Measurements from ENCODE around the gene TMC5.

Gene TMC5

DNA sequence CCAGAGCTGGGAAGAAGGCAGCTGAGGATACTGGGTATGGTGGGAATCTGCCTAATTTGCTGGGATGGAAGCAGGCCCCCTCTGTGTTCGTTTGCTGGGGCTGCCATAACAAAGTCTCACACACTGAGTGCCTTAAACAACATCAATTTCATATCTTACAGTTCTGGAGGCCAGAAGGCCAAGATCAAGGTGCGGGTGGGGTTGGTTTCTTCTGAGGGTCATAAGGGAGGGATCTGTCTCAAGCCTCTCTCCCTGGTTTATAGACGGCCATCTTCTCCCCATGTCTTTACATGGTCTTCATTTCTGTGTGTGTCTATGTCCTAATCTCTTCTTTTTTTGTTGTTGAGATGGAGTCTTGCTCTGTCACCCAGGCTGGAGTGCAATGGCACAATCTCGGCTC lies 68.4 kb downstream of the TMC5 start:
- Histone ChIP-seq H3K4me1 (ENCODE audit: insufficient read depth, low read length) (peaks cover 14% of the 10 kb centered on the region), H3K9ac (ENCODE audit: low read depth, low read length) (no peak overlapping the region), H3K27ac (ENCODE audit: low read depth, low read length) (no peak overlapping the region), H3K27me3 (ENCODE audit: insufficient read depth, low read length) (no peaks in the 10 kb centered on the region), H3K4me3 (ENCODE audit: low read length) (no peak overlapping the region), H3K9me3 (ENCODE audit: insufficient read depth, low read depth, low read length) (0 out of 2 replicates have a peak, but pooled peaks cover 3% of the 10 kb centered on the region), H3K36me3 (ENCODE audit: insufficient read depth, low read length) (no peaks in the 10 kb centered on the region)
- whole genome bisulfite sequencing, result 89% methylated on average over 3 of the region's 4 CpGs

- Histone ChIP-seq H3K9ac (ENCODE audit: low read depth, low read length) (no peak overlapping the region), H3K4me3 (ENCODE audit: low read length) (no peak overlapping the region), H3K27me3 (ENCODE audit: insufficient read depth, low read length) (no peaks in the 10 kb centered on the region), H3K27ac (ENCODE audit: low read depth, low read length) (no peak overlapping the region), H3K36me3 (ENCODE audit: insufficient read depth, low read length) (no peaks in the 10 kb centered on the region), H3K4me1 (ENCODE audit: insufficient read depth, low read length) (peaks cover 14% of the 10 kb centered on the region), H3K9me3 (ENCODE audit: insufficient read depth, low read depth, low read length) (0 out of 2 replicates have a peak, but pooled peaks cover 3% of the 10 kb centered on the region)
- WGBS, result 91% methylated on average over 10 of the region's 10 CpGs
These were observed 69.2 kb downstream of the TMC5 start for GRCh38 chr16:19486750-19487325.

DNA sequence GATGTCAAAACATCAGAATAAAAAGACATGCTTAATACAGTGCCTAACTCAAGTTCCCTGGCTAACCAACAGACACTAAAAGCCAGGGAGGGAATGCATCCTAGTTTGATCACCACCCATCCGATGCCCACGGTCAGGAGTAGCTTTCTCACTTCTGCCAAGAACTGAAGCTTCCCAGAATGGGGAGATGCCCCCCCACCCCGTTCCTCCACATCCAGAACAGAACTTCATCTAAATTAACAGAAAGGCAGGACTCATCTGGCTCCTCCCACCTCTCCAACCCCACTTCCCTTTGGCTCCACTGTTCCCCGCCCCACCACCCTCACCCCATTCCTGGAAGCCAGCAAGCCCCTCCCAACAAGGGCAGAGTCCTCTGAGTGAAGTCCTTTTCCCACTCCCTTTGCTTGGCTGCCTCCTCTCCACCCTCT lies 70.5 kb downstream of the TMC5 start:
- no peak overlapping the region for H3K4me3 ChIP-seq (ENCODE audit: low read length)
- H3K27ac ChIP-seq (ENCODE audit: low read depth, low read length), result peak overlapping the region; percentile 73
- H3K27me3 ChIP-seq (ENCODE audit: insufficient read depth, low read length), result no peaks in the 10 kb centered on the region
- H3K36me3 ChIP-seq (ENCODE audit: insufficient read depth, low read length), result no peaks in the 10 kb centered on the region
- H3K4me1 ChIP-seq (ENCODE audit: insufficient read depth, low read length), result peaks cover 14% of the 10 kb centered on the region
- H3K9me3 ChIP-seq (ENCODE audit: insufficient read depth, low read depth, low read length), result 0 out of 2 replicates have a peak, but pooled peaks cover 3% of the 10 kb centered on the region
- no peak overlapping the region for H3K9ac ChIP-seq (ENCODE audit: low read depth, low read length)
- WGBS, result 33% methylated on average over 4 of the region's 4 CpGs

- WGBS, result 92% methylated on average over 1 of the region's 1 CpG
- Histone ChIP-seq H3K27me3 (ENCODE audit: insufficient read depth, low read length) (no peaks in the 10 kb centered on the region), H3K4me1 (ENCODE audit: insufficient read depth, low read length) (peaks cover 14% of the 10 kb centered on the region), H3K9ac (ENCODE audit: low read depth, low read length) (no peak overlapping the region), H3K27ac (ENCODE audit: low read depth, low read length) (no peak overlapping the region), H3K9me3 (ENCODE audit: insufficient read depth, low read depth, low read length) (0 out of 2 replicates have a peak, but pooled peaks cover 3% of the 10 kb centered on the region), H3K36me3 (ENCODE audit: insufficient read depth, low read length) (no peaks in the 10 kb centered on the region), H3K4me3 (ENCODE audit: low read length) (no peak overlapping the region)
These were observed 72.9 kb downstream of the TMC5 start for GRCh38 chr16:19490619-19491018.

- 75% methylated on average over 5 of the region's 5 CpGs for WGBS
- Histone ChIP-seq H3K36me3 (ENCODE audit: insufficient read depth, low read length) (peaks cover 19% of the 10 kb centered on the region), H3K27ac (ENCODE audit: low read depth, low read length) (no peak overlapping the region), H3K9ac (ENCODE audit: low read depth, low read length) (no peak overlapping the region), H3K9me3 (ENCODE audit: insufficient read depth, low read depth, low read length) (no peaks in the 10 kb centered on the region), H3K4me3 (ENCODE audit: low read length) (no peak overlapping the region), H3K4me1 (ENCODE audit: insufficient read depth, low read length) (no peaks in the 10 kb centered on the region), H3K27me3 (ENCODE audit: insufficient read depth, low read length) (no peaks in the 10 kb centered on the region)
These were observed 79.5 kb downstream of the TMC5 start for GRCh38 chr16:19497176-19497575.

GRCh38 chr16:19499006-19499405 lies 81.3 kb downstream of the TMC5 start:
- no peaks in the 10 kb centered on the region for H3K9me3 ChIP-seq (ENCODE audit: insufficient read depth, low read depth, low read length)
- H3K4me1 ChIP-seq (ENCODE audit: insufficient read depth, low read length), result no peaks in the 10 kb centered on the region
- WGBS, result 93% methylated on average over 4 of the region's 5 CpGs
- peaks cover 37% of the 10 kb centered on the region for H3K36me3 ChIP-seq (ENCODE audit: insufficient read depth, low read length)
- H3K27me3 ChIP-seq (ENCODE audit: insufficient read depth, low read length), result no peaks in the 10 kb centered on the region
- H3K27ac ChIP-seq (ENCODE audit: low read depth, low read length), result no peak overlapping the region
- H3K4me3 ChIP-seq (ENCODE audit: low read length), result no peak overlapping the region
- H3K9ac ChIP-seq (ENCODE audit: low read depth, low read length), result no peak overlapping the region

DNA sequence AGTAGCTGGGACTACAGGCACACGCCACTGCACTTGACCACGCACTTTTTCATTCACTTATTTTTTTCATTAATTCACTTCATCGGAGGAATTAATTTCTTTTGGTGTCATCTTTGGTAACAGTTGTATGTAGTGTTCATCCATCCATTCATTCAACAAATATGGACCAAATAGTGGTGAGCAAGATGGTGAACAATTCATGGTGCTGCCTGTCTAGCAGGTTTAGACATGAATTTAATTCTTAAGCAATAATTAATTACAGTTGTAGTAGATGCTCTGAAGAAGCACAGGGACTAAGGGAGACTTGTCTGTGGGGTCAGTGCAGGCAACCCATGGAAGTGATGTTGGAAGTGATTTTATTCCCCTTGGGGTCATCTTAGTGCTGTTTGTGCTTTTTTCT lies 81.8 kb downstream of the TMC5 start:
- Histone ChIP-seq H3K27me3 (ENCODE audit: insufficient read depth, low read length) (no peaks in the 10 kb centered on the region), H3K9ac (ENCODE audit: low read depth, low read length) (no peak overlapping the region), H3K36me3 (ENCODE audit: insufficient read depth, low read length) (peaks cover 41% of the 10 kb centered on the region), H3K9me3 (ENCODE audit: insufficient read depth, low read depth, low read length) (no peaks in the 10 kb centered on the region), H3K27ac (ENCODE audit: low read depth, low read length) (no peak overlapping the region), H3K4me3 (ENCODE audit: low read length) (no peak overlapping the region), H3K4me1 (ENCODE audit: insufficient read depth, low read length) (no peaks in the 10 kb centered on the region)
- WGBS, result 94% methylated on average over 2 of the region's 3 CpGs

GRCh38 chr16:19502395-19503131 lies 84.9 kb downstream of the TMC5 start:
- Histone ChIP-seq H3K4me3 (ENCODE audit: low read length) (no peak overlapping the region), H3K27me3 (ENCODE audit: insufficient read depth, low read length) (no peaks in the 10 kb centered on the region), H3K9me3 (ENCODE audit: insufficient read depth, low read depth, low read length) (no peaks in the 10 kb centered on the region), H3K9ac (ENCODE audit: low read depth, low read length) (no peak overlapping the region), H3K27ac (ENCODE audit: low read depth, low read length) (no peak overlapping the region), H3K4me1 (ENCODE audit: insufficient read depth, low read length) (no peaks in the 10 kb centered on the region), H3K36me3 (ENCODE audit: insufficient read depth, low read length) (peaks cover 67% of the 10 kb centered on the region)
- WGBS, result 94% methylated on average over 3 of the region's 3 CpGs

DNA sequence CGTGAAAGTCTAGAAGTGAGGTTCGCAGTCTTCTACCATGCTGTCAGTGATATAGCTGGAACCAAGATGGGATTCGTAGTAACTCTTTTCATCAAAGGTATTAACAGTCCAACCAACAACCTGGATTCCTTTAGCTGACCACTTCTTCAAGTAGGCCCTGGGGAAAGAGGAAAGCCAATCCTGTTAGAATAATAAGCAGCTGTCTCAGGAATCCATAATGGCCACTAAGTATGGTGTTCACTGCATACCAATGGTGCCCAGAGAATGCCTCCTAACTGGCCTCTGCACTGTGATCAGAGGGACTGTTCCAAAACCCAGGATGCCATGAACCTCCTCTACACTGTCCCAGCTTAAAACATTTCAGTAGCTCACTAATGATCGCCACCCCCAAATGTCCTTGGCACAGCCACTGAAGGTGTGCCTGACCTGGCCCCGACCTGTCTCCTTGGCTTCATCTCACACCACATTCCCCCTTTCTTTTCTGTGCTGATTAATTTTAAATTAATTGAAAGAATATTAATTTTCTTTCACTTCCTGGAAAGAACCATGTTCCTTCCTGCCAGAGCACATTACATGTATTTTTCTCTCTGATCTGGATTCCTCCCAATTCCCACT lies 85.9 kb downstream of the TMC5 start:
- WGBS, result 97% methylated on average over 5 of the region's 5 CpGs
- Histone ChIP-seq H3K36me3 (ENCODE audit: insufficient read depth, low read length) (peaks cover 76% of the 10 kb centered on the region), H3K4me3 (ENCODE audit: low read length) (no peak overlapping the region), H3K27me3 (ENCODE audit: insufficient read depth, low read length) (no peaks in the 10 kb centered on the region), H3K4me1 (ENCODE audit: insufficient read depth, low read length) (no peaks in the 10 kb centered on the region), H3K9me3 (ENCODE audit: insufficient read depth, low read depth, low read length) (no peaks in the 10 kb centered on the region), H3K27ac (ENCODE audit: low read depth, low read length) (no peak overlapping the region), H3K9ac (ENCODE audit: low read depth, low read length) (no peak overlapping the region)

DNA sequence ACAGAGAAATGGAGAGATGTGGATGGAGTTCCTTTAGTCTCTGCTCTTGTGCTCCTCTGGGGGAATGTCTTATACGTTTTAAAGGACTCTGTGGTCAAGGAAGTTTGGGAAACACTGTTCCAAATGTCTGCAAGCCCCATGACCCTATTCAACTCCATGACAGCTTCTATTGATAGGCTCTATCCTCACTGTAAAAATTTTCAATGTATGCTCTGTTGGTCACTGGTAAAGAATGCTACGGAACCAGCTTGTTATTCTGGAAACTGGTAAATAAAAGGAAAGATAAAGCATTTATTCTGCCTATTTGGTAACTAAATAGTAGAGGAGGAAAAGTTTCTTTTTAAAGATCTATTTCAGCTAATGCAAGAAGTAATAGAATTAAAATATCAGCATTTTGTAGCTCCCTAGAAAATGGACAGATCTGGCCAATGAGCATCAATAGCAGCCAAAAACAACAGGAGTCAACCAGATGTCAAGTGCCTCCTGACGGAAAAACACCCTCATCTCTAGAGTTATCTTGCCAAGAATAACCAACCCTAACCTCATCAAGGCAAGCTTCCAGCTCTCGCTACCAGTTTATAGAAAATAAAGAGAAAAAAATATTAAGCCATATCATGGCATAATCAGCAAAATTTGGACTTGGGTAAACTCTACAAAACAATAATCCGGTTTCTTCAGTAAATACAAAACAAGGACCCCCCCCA lies 88.1 kb downstream of the TMC5 start:
- 98% methylated on average over 5 of the region's 5 CpGs for WGBS
- Histone ChIP-seq H3K36me3 (ENCODE audit: insufficient read depth, low read length) (peaks cover 92% of the 10 kb centered on the region), H3K9ac (ENCODE audit: low read depth, low read length) (no peak overlapping the region)

GRCh38 chr16:19506965-19507364 lies 89.3 kb downstream of the TMC5 start:
- Histone ChIP-seq H3K27ac (ENCODE audit: low read depth, low read length) (no peak overlapping the region), H3K4me3 (ENCODE audit: low read length) (no peak overlapping the region), H3K27me3 (ENCODE audit: insufficient read depth, low read length) (no peaks in the 10 kb centered on the region), H3K9me3 (ENCODE audit: insufficient read depth, low read depth, low read length) (no peaks in the 10 kb centered on the region), H3K9ac (ENCODE audit: low read depth, low read length) (no peak overlapping the region), H3K4me1 (ENCODE audit: insufficient read depth, low read length) (no peaks in the 10 kb centered on the region), H3K36me3 (ENCODE audit: insufficient read depth, low read length) (peaks cover 91% of the 10 kb centered on the region)
- WGBS, result 96% methylated on average over 3 of the region's 4 CpGs

More for the DNA sequence above, 88.1 kb downstream of the TMC5 start:
- Histone ChIP-seq H3K4me1 (ENCODE audit: insufficient read depth, low read length) (no peaks in the 10 kb centered on the region), H3K4me3 (ENCODE audit: low read length) (no peak overlapping the region), H3K9me3 (ENCODE audit: insufficient read depth, low read depth, low read length) (no peaks in the 10 kb centered on the region), H3K27me3 (ENCODE audit: insufficient read depth, low read length) (no peaks in the 10 kb centered on the region), H3K27ac (ENCODE audit: low read depth, low read length) (no peak overlapping the region)

All from HUES64 (cell line).